HL-60 (cell line): ENCODE data around the gene SLC18A2.

ENCODE experiments used
- DNase-seq, 2 experiments: peaks; one replicate each; pipeline ENCODE4 v3.0.0-alpha.2; 2010 to 2020; ENCODE audit warnings: low read depth in 1 of 2, low spot score in 1 of 2
- H3K27ac ChIP-seq: fragments of 250-450 bp; sonication (Bioruptor Pico); replicated peaks from 2 replicates; pipeline ENCODE4 v1.5.1; 2020; ENCODE audit warnings: mild to moderate bottlenecking, moderate library complexity
- H3K27me3 ChIP-seq: fragments of 250-450 bp; sonication (Bioruptor Pico); 2 replicates; pipeline ENCODE4 v1.5.1; 2021; ENCODE audit warnings: mild to moderate bottlenecking, moderate library complexity; ENCODE audit not compliant: insufficient read depth, poor library complexity, severe bottlenecking
- H3K4me3 ChIP-seq: replicated peaks from 2 replicates; pipeline ENCODE4 v1.5.1; 2011; ENCODE audit warnings: mild to moderate bottlenecking, control low read depth, low read length; ENCODE audit not compliant: insufficient read depth
- CTCF ChIP-seq: IDR thresholded peaks from one replicate; pipeline ENCODE4 v1.5.1; 2011; ENCODE audit warnings: low read length, control low read depth, inconsistent platforms; ENCODE audit not compliant: insufficient read depth
- GABPA ChIP-seq: IDR thresholded peaks from 2 replicates; pipeline ENCODE4 v1.6.1; 2012; ENCODE audit warnings: low read depth
- POLR2AphosphoS5 ChIP-seq: IDR thresholded peaks from 2 replicates; pipeline ENCODE4 v1.6.1; 2012; ENCODE audit warnings: low read depth
- REST ChIP-seq: IDR thresholded peaks from 2 replicates; pipeline ENCODE4 v1.6.1; 2012; ENCODE audit warnings: low read depth; ENCODE audit not compliant: insufficient replicate concordance
- SPI1 ChIP-seq: IDR thresholded peaks from 2 replicates; pipeline ENCODE4 v1.6.1; 2012; ENCODE audit warnings: low read depth, mild to moderate bottlenecking, borderline replicate concordance

The SLC18A2 gene

GRCh38 chr10:117216611-117217195, 24.2 kb upstream of the SLC18A2 start:
- TF ChIP-seq CTCF (peak; percentile 95), POLR2AphosphoS5 (no peak)
- Histone ChIP-seq H3K4me3 (peak overlapping the region; percentile 41), H3K27ac (no peak overlapping the region), H3K27me3 (peaks cover 21% of the 10 kb centered on the region)
- DNase-seq, result peak; percentile 41 to 61

- TF ChIP-seq REST (no peak), POLR2AphosphoS5 (no peak), SPI1 (no peak), GABPA (no peak), CTCF (no peak)
- peaks cover 21% of the 10 kb centered on the region for H3K27me3 ChIP-seq
- H3K27ac ChIP-seq, result no peak overlapping the region
- H3K4me3 ChIP-seq, result peak overlapping the region; percentile 41
- no peak for DNase-seq
Observed at GRCh38 chr10:117217196-117217761, 23.6 kb upstream of the SLC18A2 start.

- no peak for DNase-seq
- H3K27me3 ChIP-seq, result peaks cover 17% of the 10 kb centered on the region
- no peak overlapping the region for H3K4me3 ChIP-seq
- no peak for TF ChIP-seq POLR2AphosphoS5
- no peak for TF ChIP-seq SPI1
- no peak for TF ChIP-seq REST
- no peak for TF ChIP-seq GABPA
- no peak for TF ChIP-seq CTCF
- no peak overlapping the region for H3K27ac ChIP-seq
Observed at GRCh38 chr10:117218654-117219053, 22.3 kb upstream of the SLC18A2 start.
